ENCODE results near the gene SCUBE1. TPM values are rescaled to one million over a fixed set of nuclear protein-coding genes. Genes with fewer than 3 reads are reported as not detected.

Gene SCUBE1
- total and polyA plus RNA-seq, 2 of the 8 experiments (the other 6 are each of a cell fraction or from before 2014, with no cell fraction given), result 2.3 to 4.9 TPM

DNA sequence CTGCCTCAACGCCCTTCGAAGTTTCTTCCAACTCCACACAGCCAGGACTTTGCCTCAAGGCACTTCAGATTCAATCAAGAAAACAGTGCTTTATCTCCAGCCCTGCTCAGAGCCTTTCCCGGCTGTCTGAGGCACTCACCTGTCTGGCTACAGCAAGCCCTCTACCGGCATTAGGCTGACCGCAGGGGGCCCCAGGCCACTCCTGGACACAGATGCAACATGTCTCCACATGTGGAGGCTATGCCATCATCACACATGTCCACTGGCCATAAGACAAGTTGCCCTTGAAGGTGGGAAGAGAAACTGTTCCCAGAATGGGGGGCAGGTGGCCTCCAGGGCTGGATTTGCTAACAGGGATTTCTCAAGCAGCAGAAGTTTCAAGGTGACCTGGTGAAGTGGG is 10.0 kb downstream of the SCUBE1 start:
- Histone ChIP-seq H2BK12ac (ENCODE audit: low read depth, low read length) (no peak overlapping the region), H3K27me3 (replicated peaks in 1 of 4; ENCODE audit: control insufficient read depth in 3 of 4, extremely low read depth in 1 of 4, insufficient read depth in 3 of 4, low read length in 3 of 4) (no peaks in the 10 kb centered on the region), H4K5ac (ENCODE audit: insufficient read length, low read depth, low read length) (no peak overlapping the region), H2AFZ (ENCODE audit: low read length) (no peak overlapping the region), H3K79me2 (ENCODE audit: control insufficient read depth in 1 of 2, insufficient read depth in 2 of 2, low read length in 2 of 2) (no peaks in the 10 kb centered on the region), H3K9me3 (ENCODE audit: insufficient read depth in 2 of 2, low read depth in 1 of 2, low read length in 1 of 2) (no peaks in the 10 kb centered on the region), H4K8ac (ENCODE audit: extremely low read depth, insufficient read depth, low read length) (no peak overlapping the region), H2BK120ac (replicated peaks; ENCODE audit: low read depth, low read length) (no peak overlapping the region), H3K18ac (ENCODE audit: extremely low read depth, low read length) (no peak overlapping the region), H3K4me3 (ENCODE audit: extremely low read depth in 1 of 4, insufficient read depth in 2 of 4, low read depth in 3 of 4, low read length in 4 of 4) (no peak overlapping the region), H3K23ac (ENCODE audit: insufficient read length) (no peak overlapping the region), H3K56ac (replicated peaks; ENCODE audit: insufficient read length, low read depth, low read length) (no peak overlapping the region), H3K14ac (ENCODE audit: insufficient read length) (no peak overlapping the region), H4K20me1 (replicated peaks in 1 of 2; ENCODE audit: control insufficient read depth in 1 of 2, insufficient read depth in 2 of 2, low read length in 2 of 2) (peaks cover 0 to 2% of the 10 kb centered on the region in 2 experiments), H3K9ac (replicated peaks in 1 of 4; ENCODE audit: extremely low read depth in 1 of 4, low read depth in 3 of 4, low read length in 3 of 4) (no peak overlapping the region), H2AK5ac (ENCODE audit: low read depth, low read length) (no peak overlapping the region), H4K91ac (replicated peaks; ENCODE audit: insufficient read length, low read length) (no peak overlapping the region), H3K23me2 (ENCODE audit: low read depth, low read length) (peaks cover 4% of the 10 kb centered on the region; the same call in 1 of the 2 replicates), H3K27ac (ENCODE audit: low read depth, low read length) (no peak overlapping the region), H3K36me3 (ENCODE audit: control insufficient read depth in 2 of 4, insufficient read depth in 4 of 4, low read length in 3 of 4) (no peaks in the 10 kb centered on the region; a peak in 1 of 8 replicates), H2BK20ac (ENCODE audit: low read length) (no peak overlapping the region), H3K4me2 (ENCODE audit: insufficient read depth in 1 of 2, low read depth in 2 of 2, low read length in 2 of 2) (no peak overlapping the region), H2BK15ac (ENCODE audit: low read length) (no peak overlapping the region), H3K4ac (replicated peaks; ENCODE audit: insufficient read length, low read depth, low read length) (no peak overlapping the region), H2BK5ac (ENCODE audit: low read depth, low read length) (no peak overlapping the region), H3K79me1 (ENCODE audit: low read depth, low read length) (no peaks in the 10 kb centered on the region), H3K4me1 (replicated peaks in 1 of 4; ENCODE audit: control insufficient read depth in 3 of 4, insufficient read depth in 4 of 4, low read length in 3 of 4) (peaks cover 0 to 4% (median under 1%) of the 10 kb centered on the region in 4 experiments; a peak in 2 of 7 replicates)
- CTCF ChIA-PET (ENCODE audit: partially characterized antibody), result interaction anchor here (0.9 to 5.4 kb wide), 6 partner anchors 13 to 102 kb away, joined by 3 to 31 read pairs (median 6); no protein-coding TSS in a partner anchor
- FAIRE-seq, result no peak
- POLR2A ChIA-PET (ENCODE audit: partially characterized antibody), result no interaction called here
- no peak for DNase-seq (ENCODE audit: low read depth in 1 of 2, low spot score in 2 of 2)
- WGBS, 2 experiments (ENCODE audit: extremely low coverage in 1 of 2, insufficient coverage in 1 of 2, insufficient read length in 1 of 2, insufficient replicate concordance in 2 of 2, low coverage in 1 of 2, low lambda C conversion rate in 2 of 2, missing lambda C conversion rate in 1 of 2), result 93% methylated on average over 5 of the region's 5 CpGs; no CpG with 5 or more reads in 1 of the 2 experiments
- TF ChIP-seq NRF1 (IDR thresholded peaks at IDR 0.05; ENCODE audit: low read depth, low read length) (no peak), JUND (IDR thresholded peaks at IDR 0.05; ENCODE audit: low read length) (no peak), CHD2 (IDR thresholded peaks at IDR 0.05; ENCODE audit: low read length) (no peak), MAFK (IDR thresholded peaks at IDR 0.05; ENCODE audit: low read depth, low read length) (no peak), RAD21 (IDR thresholded peaks at IDR 0.05 in 1 of 2, conservative IDR thresholded peaks at IDR 0.05 in 1 of 2; ENCODE audit: low read depth in 2 of 2, low read length in 2 of 2) (no peak), SAP30 (IDR thresholded peaks at IDR 0.05; ENCODE audit: insufficient read depth, insufficient replicate concordance, low read length) (no peak), RNF2 (IDR thresholded peaks at IDR 0.05; ENCODE audit: borderline replicate concordance, low read depth, low read length, missing control alignments, poor library complexity, severe bottlenecking) (no peak), SIRT6 (IDR thresholded peaks at IDR 0.05; ENCODE audit: low read length) (no peak), HDAC2 (IDR thresholded peaks at IDR 0.05; ENCODE audit: borderline replicate concordance in 1 of 2, low read depth in 2 of 2, low read length in 2 of 2) (no peak), TEAD4 (IDR thresholded peaks at IDR 0.05; ENCODE audit: low read depth, low read length) (no peak), POLR2A (IDR thresholded peaks at IDR 0.05; ENCODE audit: control extremely low read depth in 1 of 2, low read depth in 2 of 2, low read length in 2 of 2) (no peak), SIX5 (IDR thresholded peaks at IDR 0.05; ENCODE audit: low read depth, low read length) (no peak)
- TF ChIP-seq, protein P1, sequence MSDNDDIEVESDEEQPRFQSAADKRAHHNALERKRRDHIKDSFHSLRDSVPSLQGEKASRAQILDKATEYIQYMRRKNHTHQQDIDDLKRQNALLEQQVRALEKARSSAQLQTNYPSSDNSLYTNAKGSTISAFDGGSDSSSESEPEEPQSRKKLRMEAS (IDR thresholded peaks at IDR 0.05), result no peak
